Stimulated activated CD8-positive, alpha-beta memory T cell treated with anti-CD3 and anti-CD28 coated beads, Interleukin-12 subunit alpha, Interleukin-12 subunit beta, amount 100 ng/mL, for 24 hours (primary cell): ENCODE data around the gene CFAP70.
"Not testable (repeated sequence)": the region's sequence is repeated elsewhere in the genome, so short reads cannot be mapped to it uniquely, and the experiment has no call there.

Experiments
- DNase-seq: peaks from one replicate; pipeline ENCODE4 v3.0.0-alpha.2; 2020; ENCODE audit errors: extremely low read depth

CFAP70 gene

GRCh38 chr10:73358331-73359279, at the start of gene CFAP70:
CFAP70 (minus strand) TSS chr10:73358864; CDS start chr10:73354796, 4,068 bp downstream.
- peak; percentile 81 for DNase-seq

GRCh38 chr10:73408061-73408460, 49.4 kb upstream of the CFAP70 start:
- no peak for DNase-seq

GRCh38 chr10:73407495-73407894, 48.8 kb upstream of the CFAP70 start:
- no peak for DNase-seq

- no peak for DNase-seq
These were observed 48.2 kb upstream of the CFAP70 start for GRCh38 chr10:73406846-73407245.

- DNase-seq: no peak
These were observed 46.9 kb upstream of the CFAP70 start for GRCh38 chr10:73405556-73405955.

GRCh38 chr10:73404690-73405089, 46.0 kb upstream of the CFAP70 start:
- no peak for DNase-seq

GRCh38 chr10:73401636-73402035, 43.0 kb upstream of the CFAP70 start:
- no peak for DNase-seq

- DNase-seq: no peak
These were observed 40.4 kb upstream of the CFAP70 start for GRCh38 chr10:73399063-73399462.

- no peak for DNase-seq
These were observed 39.4 kb upstream of the CFAP70 start for GRCh38 chr10:73398024-73398423.

GRCh38 chr10:73394325-73394724, 35.7 kb upstream of the CFAP70 start:
- DNase-seq: not testable (repeated sequence)

GRCh38 chr10:73388228-73388627, 29.6 kb upstream of the CFAP70 start:
- DNase-seq: no peak

GRCh38 chr10:73386583-73386982, 27.9 kb upstream of the CFAP70 start:
- no peak for DNase-seq

GRCh38 chr10:73379064-73379748, 20.5 kb upstream of the CFAP70 start:
- no peak for DNase-seq

GRCh38 chr10:73376679-73377078, 18.0 kb upstream of the CFAP70 start:
- DNase-seq: no peak

- DNase-seq: no peak
These were observed 9.6 kb upstream of the CFAP70 start for GRCh38 chr10:73368238-73368637.

- no peak for DNase-seq
These were observed 8.0 kb upstream of the CFAP70 start for GRCh38 chr10:73366381-73367298.

GRCh38 chr10:73364964-73365363, 6.3 kb upstream of the CFAP70 start:
- DNase-seq: no peak

- no peak for DNase-seq
These were observed 828 bp upstream of the CFAP70 start for GRCh38 chr10:73359492-73359891.

GRCh38 chr10:73357821-73358220, 843 bp downstream of the CFAP70 start:
- no peak for DNase-seq

GRCh38 chr10:73357166-73357565, 1.5 kb downstream of the CFAP70 start:
- no peak for DNase-seq

GRCh38 chr10:73344269-73344668, 14.4 kb downstream of the CFAP70 start:
- DNase-seq: no peak

- DNase-seq: no peak
These were observed 18.5 kb downstream of the CFAP70 start for GRCh38 chr10:73340121-73340520.
